Measurements from ENCODE around the gene CEP68.
"Not testable (repeated sequence)": the region's sequence is repeated elsewhere in the genome, so short reads cannot be mapped to it uniquely, and the experiment has no call there.

Gene CEP68

GRCh38 chr2:65056215-65057053 lies at the start of gene CEP68:
CEP68 (plus strand) TSS chr2:65056416; CDS start chr2:65069445, 13,029 bp downstream.
- DNase-seq = peak; percentile 94

- no peak for DNase-seq
These were observed 42.4 kb upstream of the CEP68 start for GRCh38 chr2:65013776-65014175.

GRCh38 chr2:65015731-65016130 lies 40.5 kb upstream of the CEP68 start:
- no peak for DNase-seq

- DNase-seq = no peak
These were observed 39.4 kb upstream of the CEP68 start for GRCh38 chr2:65016789-65017188.

GRCh38 chr2:65017335-65017734 lies 38.9 kb upstream of the CEP68 start:
- no peak for DNase-seq

- DNase-seq = no peak
These were observed 38.1 kb upstream of the CEP68 start for GRCh38 chr2:65018141-65018582.

GRCh38 chr2:65019010-65019409 lies 37.2 kb upstream of the CEP68 start:
- DNase-seq = no peak

- no peak for DNase-seq
These were observed 36.5 kb upstream of the CEP68 start for GRCh38 chr2:65019675-65020195.

GRCh38 chr2:65020251-65020650 lies 36.0 kb upstream of the CEP68 start:
- DNase-seq = not testable (repeated sequence)

- no peak for DNase-seq
These were observed 35.2 kb upstream of the CEP68 start for GRCh38 chr2:65020943-65021528.

GRCh38 chr2:65021709-65022108 lies 34.5 kb upstream of the CEP68 start:
- no peak for DNase-seq

GRCh38 chr2:65022189-65022588 lies 34.0 kb upstream of the CEP68 start:
- no peak for DNase-seq

- no peak for DNase-seq
These were observed 32.5 kb upstream of the CEP68 start for GRCh38 chr2:65023742-65024141.

GRCh38 chr2:65024149-65024829 lies 31.9 kb upstream of the CEP68 start:
- DNase-seq = no peak

- no peak for DNase-seq
These were observed 30.6 kb upstream of the CEP68 start for GRCh38 chr2:65025453-65026123.

- DNase-seq = no peak
These were observed 30.1 kb upstream of the CEP68 start for GRCh38 chr2:65026154-65026553.

- DNase-seq = no peak
These were observed 29.3 kb upstream of the CEP68 start for GRCh38 chr2:65026704-65027464.

- no peak for DNase-seq
These were observed 28.5 kb upstream of the CEP68 start for GRCh38 chr2:65027616-65028244.

- DNase-seq = peak; percentile 97
These were observed 25.5 kb upstream of the CEP68 start for GRCh38 chr2:65030476-65031332.

- peak; percentile 64 for DNase-seq
These were observed 24.7 kb upstream of the CEP68 start for GRCh38 chr2:65031341-65032018.
